Lung (tissue), 12 donors: ENCODE measurements around the gene GRIP1. TPM values are rescaled to one million over a fixed set of nuclear protein-coding genes. Genes with fewer than 3 reads are reported as not detected.

Experiments
- ATAC-seq: fragments of 200-7000 bp; cut with Tn5 transposase; one replicate; pipeline ENCODE4 v1.9.1; 2020; ENCODE audit warnings: moderate number of reproducible peaks; ENCODE audit not compliant: insufficient read depth, low FRiP score
- DNase-seq, 3 donors: peaks; one replicate each; pipeline ENCODE4 v3.0.0-alpha.2; 2013 to 2017
- H3K27ac ChIP-seq, 2 donors: one replicate each; pipeline ENCODE4 v1.5.1; 2013; ENCODE audit warnings: mild to moderate bottlenecking in 2 of 2, moderate library complexity in 2 of 2, control low read depth in 1 of 2, inconsistent platforms in 1 of 2, low read depth in 1 of 2, low read length in 1 of 2
- H3K27me3 ChIP-seq, 3 donors: one replicate each; pipeline ENCODE4 v1.5.1; 2013; ENCODE audit warnings: low read length in 2 of 3; ENCODE audit not compliant: control insufficient read depth in 3 of 3, insufficient read depth in 3 of 3
- H3K36me3 ChIP-seq, 4 donors: one replicate each; pipeline ENCODE4 v1.5.1; 2013; ENCODE audit warnings: low read length in 4 of 4, mild to moderate bottlenecking in 1 of 4, moderate library complexity in 1 of 4; ENCODE audit not compliant: control insufficient read depth in 4 of 4, insufficient read depth in 4 of 4
- H3K4me1 ChIP-seq, 5 donors: one replicate each; pipeline ENCODE4 v1.5.1; 2013; ENCODE audit warnings: low read length in 5 of 5, mild to moderate bottlenecking in 2 of 5, moderate library complexity in 1 of 5; ENCODE audit not compliant: control insufficient read depth in 5 of 5, insufficient read depth in 5 of 5
- H3K4me3 ChIP-seq: one replicate; pipeline ENCODE4 v1.5.1; 2013; ENCODE audit warnings: mild to moderate bottlenecking, control low read depth, moderate library complexity
- H3K9ac ChIP-seq, 2 donors: one replicate each; pipeline ENCODE4 v1.5.1; 2013; ENCODE audit warnings: low read length in 2 of 2, control low read depth in 1 of 2; ENCODE audit not compliant: insufficient read depth in 1 of 2
- H3K9me3 ChIP-seq, 4 donors: one replicate each; pipeline ENCODE4 v1.5.1; 2013; ENCODE audit warnings: low read length in 3 of 4, mild to moderate bottlenecking in 1 of 4, moderate library complexity in 1 of 4; ENCODE audit not compliant: control insufficient read depth in 4 of 4, insufficient read depth in 3 of 4
- CTCF ChIP-seq: IDR thresholded peaks from 2 replicates; pipeline ENCODE4 v1.5.1; 2012; ENCODE audit warnings: mild to moderate bottlenecking; ENCODE audit errors: control extremely low read depth, extremely low read depth
- WGBS, 2 donors: extraction: QIAGEN DNeasy Blood & Tissue Kit; methylation state at CpG; one replicate each; pipeline ENCODE4 v1.1.7; 2013; 5-methylcytosine and 5-hydroxymethylcytosine counted together
- polyA plus RNA-seq, 2 donors: library from polyadenylated mRNA; stranded (reverse); fragments of 200-250 nt; gene quantifications; one replicate each; pipeline ENCODE4 v1.2.1, GENCODE V29; 2013
- total RNA-seq, 2 donors: library from RNA; depleted of rRNA in 1 of 2; stranded (reverse); fragments of >200 nt in 1 of 2; gene quantifications; one replicate each; pipeline ENCODE4 v1.2.1, GENCODE V29; 2014 to 2021
- donor health status: control.
- donor health status: control.
- donor health status: Bipolar disorder and iron deficiency.
- donor health status: healthy.
- donor health status: DM: yes; HTN: yes; CAD: no.

The GRIP1 gene
- total and polyA plus RNA-seq, 4 donors, result 0.20 to 3.6 (median 0.83) TPM

GRCh38 chr12:66549050-66549389 lies 129.9 kb downstream of the GRIP1 start:
- Histone ChIP-seq H3K9me3 (peaks cover 0 to 2% (median 0%) of the 10 kb centered on the region in 4 donors), H3K9ac (no peak overlapping the region), H3K27ac (no peak overlapping the region), H3K36me3 (no peaks in the 10 kb centered on the region), H3K4me3 (no peak overlapping the region), H3K4me1 (no peaks in the 10 kb centered on the region), H3K27me3 (no peaks in the 10 kb centered on the region)
- no peak for DNase-seq
- ATAC-seq, result no peak
- WGBS, 2 donors, result 71 to 87% methylated on average over 2 of the region's 2 CpGs
- TF ChIP-seq CTCF, result no peak

GRCh38 chr12:66548338-66549049 lies 130.4 kb downstream of the GRIP1 start:
- no peaks in the 10 kb centered on the region for H3K36me3 ChIP-seq
- H3K9me3 ChIP-seq, result no peaks in the 10 kb centered on the region
- no peak overlapping the region for H3K9ac ChIP-seq
- H3K27me3 ChIP-seq, result no peaks in the 10 kb centered on the region
- TF ChIP-seq CTCF, result no peak
- H3K4me1 ChIP-seq, result no peaks in the 10 kb centered on the region
- H3K27ac ChIP-seq, result no peak overlapping the region
- no peak for ATAC-seq
- no peak for DNase-seq
- 78 to 85% methylated on average over 4 of the region's 4 CpGs for WGBS, 2 donors
- no peak overlapping the region for H3K4me3 ChIP-seq

GRCh38 chr12:66541426-66541825 lies 137.4 kb downstream of the GRIP1 start:
- Histone ChIP-seq H3K36me3 (no peaks in the 10 kb centered on the region), H3K4me1 (no peaks in the 10 kb centered on the region), H3K4me3 (no peak overlapping the region), H3K9me3 (no peaks in the 10 kb centered on the region), H3K27me3 (no peaks in the 10 kb centered on the region), H3K27ac (no peak overlapping the region), H3K9ac (no peak overlapping the region)
- ATAC-seq (no peak), DNase-seq (no peak)
- TF ChIP-seq CTCF, result no peak
- WGBS, 2 donors, result 67 to 93% methylated on average over 1 of the region's 1 CpG

- no peak for DNase-seq
- Histone ChIP-seq H3K9ac (no peak overlapping the region), H3K4me1 (no peaks in the 10 kb centered on the region), H3K9me3 (no peaks in the 10 kb centered on the region), H3K27ac (no peak overlapping the region), H3K27me3 (no peaks in the 10 kb centered on the region), H3K36me3 (no peaks in the 10 kb centered on the region), H3K4me3 (no peak overlapping the region)
- ATAC-seq, result no peak
- TF ChIP-seq CTCF, result no peak
Observed at GRCh38 chr12:66539431-66539830, 139.4 kb downstream of the GRIP1 start.
